A549 (cell line): ENCODE results near the gene DLG2.

Experiments
- BHLHE40 ChIP-seq: IDR thresholded peaks from 2 replicates; pipeline ENCODE4 v1.6.1; 2012; ENCODE audit warnings: low read depth, low read length, inconsistent platforms
- CBX2 ChIP-seq: fragments of 200-600 bp; sonication (generic); IDR thresholded peaks from 2 replicates; pipeline ENCODE4 v1.6.1; 2016; ENCODE audit warnings: low read depth, mild to moderate bottlenecking, borderline replicate concordance
- CTCF ChIP-seq: fragments of >200 bp; sonication (Bioruptor Twin); formaldehyde crosslinking; IDR thresholded peaks from 3 replicates; pipeline ENCODE4 v1.5.1; 2016
- KDM1A ChIP-seq: fragments of 200-600 bp; sonication (generic); IDR thresholded peaks from 2 replicates; pipeline ENCODE4 v1.6.1; 2016; ENCODE audit warnings: low read depth, mild to moderate bottlenecking
- MAFK ChIP-seq: fragments of 450-650 bp; IDR thresholded peaks from 2 replicates; pipeline ENCODE4 v1.6.1; 2014; ENCODE audit not compliant: partially characterized antibody
- PBX3 ChIP-seq: IDR thresholded peaks from 2 replicates; pipeline ENCODE4 v1.6.1; 2012
- RAD21 ChIP-seq, 2 experiments: fragments of >200 bp in 1 of 2; sonication (Bioruptor Twin) in 1 of 2; formaldehyde crosslinking in 1 of 2; IDR thresholded peaks in 1 of 2; conservative IDR thresholded peaks in 1 of 2; 2 replicates in 1 of 2; 3 replicates in 1 of 2; pipeline ENCODE4 v1.6.1; 2012 to 2018; ENCODE audit warnings: inconsistent platforms in 1 of 2
- RARB ChIP-seq: fragments of 250-450 bp; sonication (Bioruptor Pico); IDR thresholded peaks from 2 replicates; pipeline ENCODE4 v1.8.0; 2021; ENCODE audit warnings: mild to moderate bottlenecking, moderate library complexity
- SMC3 ChIP-seq: fragments of >200 bp; sonication (Bioruptor Twin); formaldehyde crosslinking; IDR thresholded peaks from 3 replicates; pipeline ENCODE4 v1.6.1; 2018; ENCODE audit warnings: inconsistent platforms
- ZNF302 ChIP-seq: fragments of 250-450 bp; sonication (Bioruptor Pico); IDR thresholded peaks from 2 replicates; pipeline ENCODE4 v1.9.0; 2021; ENCODE audit warnings: inconsistent platforms, mild to moderate bottlenecking, moderate library complexity

- no peak for TF ChIP-seq RAD21 (conservative IDR thresholded peaks at IDR 0.05 in 1 of 2, IDR thresholded peaks at IDR 0.05 in 1 of 2)
- no peak for TF ChIP-seq CBX2
- TF ChIP-seq CTCF: no peak
- TF ChIP-seq PBX3: no peak
- TF ChIP-seq BHLHE40: no peak
- TF ChIP-seq SMC3: no peak
- no peak for TF ChIP-seq KDM1A
- TF ChIP-seq MAFK: no peak
- no peak for TF ChIP-seq ZNF302 (CRISPR knock-in tag)
- no peak for TF ChIP-seq RARB (CRISPR knock-in tag)
Observed at GRCh38 chr11:84420271-84420670, 1206.9 kb downstream of the DLG2 start.
